ENCODE data around the gene DNAJC27.
"Not testable (repeated sequence)": the region's sequence is repeated elsewhere in the genome, so short reads cannot be mapped to it uniquely, and the experiment has no call there.

DNAJC27 gene

GRCh38 chr2:24971536-24972314 lies at the start of gene DNAJC27:
DNAJC27 (minus strand) TSS chr2:24971955; CDS start chr2:24971904, 51 bp downstream.
- DNase-seq: peak; percentile 96

DNA sequence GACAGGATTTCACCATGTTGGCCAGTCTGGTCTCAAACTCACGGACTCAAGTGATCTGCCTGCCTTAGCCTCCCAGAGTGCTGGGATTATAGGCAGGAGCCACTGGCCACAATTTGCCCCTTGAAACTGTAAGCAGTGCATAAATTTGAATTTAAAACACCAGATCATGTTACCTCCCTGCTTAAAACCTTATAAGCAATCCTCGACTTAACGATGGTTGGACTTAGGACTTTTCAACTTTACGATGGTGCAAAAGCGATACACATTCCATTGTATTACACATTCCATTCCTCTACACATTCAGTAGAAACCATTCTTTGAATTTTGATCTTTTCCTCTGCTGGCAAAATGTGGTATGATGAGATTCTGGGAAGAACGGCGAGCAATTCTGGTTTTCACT lies 46.9 kb upstream of the DNAJC27 start:
- DNase-seq: peak; percentile 67

DNA sequence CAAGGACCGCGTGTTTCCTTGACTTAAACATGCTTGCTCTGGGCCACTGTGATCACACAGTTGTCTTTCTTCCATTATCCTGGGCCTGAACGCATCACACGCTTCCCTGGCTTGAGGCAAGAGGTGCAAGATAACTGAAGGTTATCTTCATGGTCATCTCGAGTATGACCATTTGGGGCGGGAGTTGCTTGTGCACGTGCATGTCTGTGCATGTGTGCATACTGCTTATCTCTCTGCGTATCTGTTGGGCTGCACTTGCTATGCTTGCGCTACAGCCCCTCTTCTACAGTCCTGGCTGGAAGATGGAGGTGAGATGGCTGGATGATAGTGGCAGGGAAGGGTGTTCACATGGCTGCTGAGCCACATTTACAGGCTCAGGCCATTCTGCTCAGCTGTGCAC lies 42.9 kb upstream of the DNAJC27 start:
- no peak for DNase-seq

- DNase-seq: not testable (repeated sequence)
These were observed 39.6 kb upstream of the DNAJC27 start for GRCh38 chr2:25011342-25011741.

DNA sequence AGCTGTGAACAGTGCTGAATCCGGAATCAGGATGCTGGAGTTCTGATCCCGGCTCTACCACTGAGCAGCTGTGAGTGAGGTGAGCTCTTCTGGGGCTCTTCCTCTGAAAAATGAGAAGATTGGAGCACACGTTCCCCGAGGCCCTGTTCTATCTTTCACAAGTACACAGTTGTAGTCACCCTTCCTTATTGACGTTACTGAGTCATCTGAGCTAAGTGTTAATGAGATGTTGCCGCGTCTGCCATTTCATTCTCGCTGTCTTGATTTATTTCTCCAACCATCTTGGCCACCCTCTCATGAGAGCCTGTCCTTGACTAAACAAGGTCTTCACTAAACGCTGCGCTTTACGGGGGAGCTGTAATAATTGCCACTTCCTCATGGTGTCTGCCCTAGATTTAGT lies 38.2 kb upstream of the DNAJC27 start:
- DNase-seq: no peak

DNA sequence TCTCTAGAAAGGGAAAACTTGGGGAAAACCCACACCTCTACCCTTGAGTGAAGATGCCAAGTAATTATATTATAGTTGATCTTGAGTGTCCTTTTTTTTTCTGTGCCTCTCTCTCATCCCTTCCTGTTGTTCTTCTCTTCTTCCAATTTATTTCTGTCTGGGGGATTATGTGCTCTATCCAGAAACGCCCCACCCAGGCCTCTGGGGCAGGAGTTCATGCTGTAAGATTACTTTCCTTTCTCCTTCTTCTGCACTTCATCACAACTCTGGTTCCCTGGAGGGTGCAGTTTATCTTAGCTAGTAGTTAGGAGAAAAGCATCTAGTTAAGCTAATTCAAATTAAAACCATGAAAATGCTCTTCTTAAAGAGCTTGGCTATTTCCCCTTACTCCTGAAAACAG lies 30.3 kb upstream of the DNAJC27 start:
- DNase-seq: no peak

- no peak for DNase-seq
These were observed 29.5 kb upstream of the DNAJC27 start for GRCh38 chr2:25001325-25001637.

- no peak for DNase-seq
These were observed 29.0 kb upstream of the DNAJC27 start for GRCh38 chr2:25000503-25001324.

GRCh38 chr2:25000036-25000435 lies 28.3 kb upstream of the DNAJC27 start:
- no peak for DNase-seq

DNA sequence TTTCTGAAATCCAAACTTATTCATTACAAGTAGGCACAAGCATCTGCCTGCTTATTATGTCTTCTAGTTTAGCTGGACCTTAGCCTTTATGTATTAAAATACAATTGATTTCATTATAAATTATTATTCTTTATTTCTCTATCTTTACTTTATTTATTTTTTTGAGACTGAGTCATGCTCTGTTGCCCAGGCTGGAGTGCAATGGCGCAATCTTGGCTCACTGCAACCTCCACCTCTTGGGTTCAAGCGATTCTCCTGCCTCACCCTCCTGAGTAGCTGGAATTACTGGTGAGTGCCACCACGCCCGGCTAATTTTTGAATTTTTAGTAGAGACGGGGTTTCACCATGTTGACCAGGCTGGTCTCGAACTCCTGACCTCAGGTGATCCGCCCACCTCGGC lies 27.3 kb upstream of the DNAJC27 start:
- not testable (repeated sequence) for DNase-seq

DNA sequence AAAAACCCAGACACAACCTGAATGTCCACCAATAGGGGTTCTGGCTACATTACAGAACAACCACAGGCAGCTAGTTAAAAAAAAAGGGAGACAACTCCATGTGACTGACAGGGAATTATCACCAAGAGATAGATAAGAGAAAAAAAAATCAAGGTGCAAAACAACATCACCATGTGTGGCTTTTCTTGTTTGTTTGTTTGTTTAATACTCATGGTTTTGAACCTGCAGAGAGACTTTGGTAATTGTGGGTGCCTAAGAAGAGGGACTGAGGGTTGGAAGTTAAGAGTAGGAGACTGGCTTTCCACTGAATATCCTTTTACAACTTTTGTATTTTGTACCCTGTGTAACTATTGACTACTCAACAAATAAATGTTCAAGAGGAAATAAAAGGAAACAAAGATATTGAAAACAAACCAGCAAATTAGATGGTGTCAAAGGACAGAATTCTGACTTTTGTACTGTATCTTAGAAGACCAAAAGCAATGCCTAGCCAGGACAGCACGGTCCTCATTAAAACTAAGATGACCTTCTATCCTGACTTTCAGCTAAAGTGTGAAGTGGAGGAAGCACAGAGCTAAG lies 22.5 kb upstream of the DNAJC27 start:
- DNase-seq: no peak

DNA sequence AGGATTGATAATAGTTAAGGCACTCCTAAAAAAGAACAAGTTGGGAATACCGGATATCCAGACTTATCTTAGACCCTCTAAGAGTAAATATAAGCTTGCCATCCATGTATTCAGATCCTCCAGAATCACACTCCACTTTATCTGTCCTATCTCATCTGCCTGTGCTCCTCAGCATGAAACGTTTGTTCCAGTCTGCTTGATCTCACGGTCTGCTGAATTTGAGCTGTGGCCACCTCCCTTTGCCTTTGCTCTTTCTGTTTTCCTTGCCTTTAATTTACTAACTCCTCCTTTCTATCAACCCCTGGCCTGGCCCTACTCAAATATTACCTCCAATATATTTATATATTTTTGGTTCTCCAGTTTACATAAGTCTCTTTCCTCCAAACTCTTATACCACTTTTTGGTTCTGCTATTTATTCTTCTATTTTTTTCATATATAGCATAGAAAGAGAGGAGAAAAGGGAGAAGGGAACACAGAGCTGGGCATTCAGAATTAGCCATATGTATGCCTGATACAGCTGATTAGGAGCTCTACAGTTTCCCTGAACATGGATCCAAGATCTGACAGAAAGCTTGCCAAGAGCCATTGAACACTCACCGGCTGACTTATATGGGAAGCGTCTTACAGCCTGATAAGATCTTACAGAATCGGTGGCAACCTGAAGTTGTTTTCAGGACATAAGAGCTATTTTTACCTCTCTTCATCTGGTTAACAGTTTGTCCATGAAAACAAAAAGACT lies 21.8 kb upstream of the DNAJC27 start:
- DNase-seq: peak; percentile 39

DNA sequence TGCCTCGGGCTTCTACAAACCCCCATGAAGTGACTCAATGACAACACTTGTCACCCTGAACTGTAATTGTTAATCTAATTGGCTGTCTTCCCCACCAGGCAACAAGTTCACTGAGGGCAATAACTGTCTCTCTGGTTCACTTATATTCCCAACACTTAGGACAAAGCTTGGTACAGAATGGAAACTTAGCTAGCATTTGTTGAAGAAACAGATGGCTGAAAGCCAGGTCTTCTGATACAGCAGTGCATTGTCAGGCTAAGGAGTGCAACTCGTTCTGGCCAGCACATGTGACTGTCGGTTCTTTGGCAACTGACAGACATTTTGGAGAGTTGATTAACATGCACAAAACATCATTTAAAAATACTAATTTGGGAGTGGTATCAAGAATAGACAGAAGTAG lies 14.6 kb upstream of the DNAJC27 start:
- no peak for DNase-seq

DNA sequence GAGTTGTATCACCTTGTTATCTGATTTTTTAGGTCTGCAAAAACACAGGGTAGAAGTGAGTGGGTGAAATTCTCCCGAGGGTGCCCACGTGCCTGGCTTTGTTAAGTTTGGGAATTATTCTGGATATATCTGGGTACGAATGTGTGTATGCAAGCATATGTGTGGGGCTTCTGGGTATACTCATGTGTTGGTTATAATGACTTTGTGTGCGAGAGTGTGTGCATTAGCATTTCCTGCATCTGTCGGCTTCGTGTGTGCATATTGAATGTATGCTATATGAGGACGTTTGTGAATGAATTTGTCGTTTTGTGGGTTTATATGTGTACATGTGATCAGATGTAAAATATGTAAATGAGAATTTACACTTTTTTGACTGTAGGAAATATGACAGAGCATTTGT lies 13.8 kb upstream of the DNAJC27 start:
- no peak for DNase-seq

GRCh38 chr2:24984912-24985311 lies 13.2 kb upstream of the DNAJC27 start:
- no peak for DNase-seq

DNA sequence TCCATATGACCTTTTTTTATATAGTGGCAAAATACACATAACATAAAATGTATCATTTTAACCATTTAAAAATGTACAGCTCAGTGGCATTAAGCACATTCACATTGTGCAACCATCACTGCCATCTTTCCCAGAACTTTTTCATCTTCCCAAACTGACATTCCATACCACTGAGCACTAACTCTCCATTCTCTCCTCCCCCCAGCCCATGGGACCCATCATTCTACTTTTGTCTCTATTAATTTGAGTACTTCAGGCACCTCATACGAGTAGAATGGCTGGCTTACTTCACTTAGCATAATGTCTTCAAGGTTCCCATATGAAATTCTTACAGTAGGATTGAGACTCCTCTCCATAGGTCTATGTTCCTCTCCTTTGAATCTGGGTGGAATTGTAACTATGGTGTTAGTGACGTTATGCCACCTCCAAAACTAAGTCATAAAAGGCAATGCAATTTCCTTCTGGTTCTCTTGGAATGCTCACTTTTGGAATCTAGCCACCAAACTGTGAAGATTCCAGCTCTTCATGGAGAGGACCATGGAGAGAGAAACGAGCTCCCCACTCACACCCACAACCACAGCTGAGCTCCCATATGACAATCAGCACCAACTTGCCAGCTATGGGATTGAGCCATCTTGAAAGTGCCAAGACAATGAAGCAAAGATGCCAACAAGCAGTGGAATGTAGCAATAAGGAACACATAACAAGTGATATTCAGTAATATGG lies 9.8 kb upstream of the DNAJC27 start:
- no peak for DNase-seq

- DNase-seq: no peak
These were observed 6.9 kb upstream of the DNAJC27 start for GRCh38 chr2:24978661-24979060.

GRCh38 chr2:24977631-24978030 lies 5.9 kb upstream of the DNAJC27 start:
- DNase-seq: no peak

- no peak for DNase-seq
These were observed 2.1 kb upstream of the DNAJC27 start for GRCh38 chr2:24973812-24974211.

GRCh38 chr2:24972315-24972961 lies 683 bp upstream of the DNAJC27 start:
- peak; percentile 31 for DNase-seq

DNA sequence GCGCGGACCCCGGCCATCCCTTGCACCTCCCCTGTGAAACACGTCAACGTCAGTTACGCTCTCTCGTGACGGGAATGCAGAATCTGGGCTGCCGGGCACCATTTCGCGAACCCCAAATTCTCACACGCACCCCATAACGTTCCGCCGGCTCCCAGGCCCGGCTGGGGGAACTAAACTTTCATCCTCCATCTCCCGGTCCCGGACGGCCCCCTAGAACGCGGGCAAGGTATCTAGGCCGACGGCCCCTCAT lies 544 bp downstream of the DNAJC27 start:
- DNase-seq: no peak

Measured in NCI-H526 treated with DMSO at 0.1 percent for 48 hours (cell line).